Ectodermal cell (in vitro differentiated cells): ENCODE measurements around the gene ABO.

Source experiments
- H3K27ac ChIP-seq: 2 replicates; pipeline ENCODE4 v1.7.0; 2013; ENCODE audit warnings: mild to moderate bottlenecking, low read depth, low read length; ENCODE audit not compliant: insufficient read depth, poor library complexity, severe bottlenecking
- H3K27me3 ChIP-seq: 2 replicates; pipeline ENCODE4 v1.7.0; 2013; ENCODE audit warnings: mild to moderate bottlenecking, low read length; ENCODE audit not compliant: insufficient read depth, control insufficient read depth, poor library complexity, severe bottlenecking
- H3K36me3 ChIP-seq: one replicate; pipeline ENCODE4 v1.7.0; 2013; ENCODE audit warnings: low read length; ENCODE audit not compliant: control insufficient read depth, insufficient read depth
- H3K4me1 ChIP-seq: one replicate; pipeline ENCODE4 v1.7.0; 2013; ENCODE audit warnings: low read length; ENCODE audit not compliant: control insufficient read depth, insufficient read depth
- H3K4me3 ChIP-seq: 2 replicates; pipeline ENCODE4 v1.7.0; 2013; ENCODE audit warnings: low read depth, low read length, control low read depth; ENCODE audit not compliant: insufficient read depth
- H3K9me3 ChIP-seq: 2 replicates; pipeline ENCODE4 v1.7.0; 2013; ENCODE audit warnings: mild to moderate bottlenecking, low read length, moderate library complexity; ENCODE audit not compliant: control insufficient read depth
- WGBS, 2 experiments: methylation state at CpG; one replicate each; pipeline ENCODE4 v1.1.7; 2013; ENCODE audit warnings: missing lambda C conversion rate in 2 of 2; 5-methylcytosine and 5-hydroxymethylcytosine counted together

ABO gene

GRCh38 chr9:133262226-133262625 lies 12.8 kb downstream of the ABO start:
- no peak overlapping the region for H3K4me3 ChIP-seq

GRCh38 chr9:133261753-133262120 lies 13.3 kb downstream of the ABO start:
- Histone ChIP-seq H3K9me3 (no peaks in the 10 kb centered on the region), H3K4me1 (no peaks in the 10 kb centered on the region), H3K27ac (no peak overlapping the region), H3K27me3 (no peaks in the 10 kb centered on the region), H3K4me3 (no peak overlapping the region), H3K36me3 (no peaks in the 10 kb centered on the region)
- 90 to 93% methylated on average over 5 of the region's 5 CpGs for WGBS, 2 experiments

More at GRCh38 chr9:133262226-133262625, 12.8 kb downstream of the ABO start:
- H3K9me3 ChIP-seq: no peaks in the 10 kb centered on the region
- H3K27me3 ChIP-seq: no peaks in the 10 kb centered on the region
- 83% methylated on average over 11 of the region's 11 CpGs for WGBS, 2 experiments
- no peaks in the 10 kb centered on the region for H3K36me3 ChIP-seq
- no peaks in the 10 kb centered on the region for H3K4me1 ChIP-seq
- H3K27ac ChIP-seq: no peak overlapping the region

- no peaks in the 10 kb centered on the region for H3K36me3 ChIP-seq
- no peaks in the 10 kb centered on the region for H3K27me3 ChIP-seq
- H3K4me3 ChIP-seq: no peak overlapping the region
- H3K9me3 ChIP-seq: no peaks in the 10 kb centered on the region
- WGBS, 2 experiments: 87% methylated on average over 18 of the region's 18 CpGs
- no peak overlapping the region for H3K27ac ChIP-seq
- H3K4me1 ChIP-seq: no peaks in the 10 kb centered on the region
Measured at GRCh38 chr9:133261103-133261752, 13.8 kb downstream of the ABO start.

GRCh38 chr9:133260334-133261102 lies 14.5 kb downstream of the ABO start:
- 87 to 90% methylated on average over 9 of the region's 9 CpGs for WGBS, 2 experiments

GRCh38 chr9:133258061-133259015 lies 16.7 kb downstream of the ABO start:
- H3K27me3 ChIP-seq: no peaks in the 10 kb centered on the region
- no peaks in the 10 kb centered on the region for H3K36me3 ChIP-seq
- H3K4me3 ChIP-seq: no peak overlapping the region
- H3K27ac ChIP-seq: no peak overlapping the region
- no peaks in the 10 kb centered on the region for H3K9me3 ChIP-seq
- WGBS, 2 experiments: 86 to 87% methylated on average over 21 of the region's 21 CpGs
- H3K4me1 ChIP-seq: no peaks in the 10 kb centered on the region

More at GRCh38 chr9:133260334-133261102, 14.5 kb downstream of the ABO start:
- Histone ChIP-seq H3K27ac (no peak overlapping the region), H3K27me3 (no peaks in the 10 kb centered on the region), H3K9me3 (no peaks in the 10 kb centered on the region), H3K4me3 (no peak overlapping the region), H3K36me3 (no peaks in the 10 kb centered on the region), H3K4me1 (no peaks in the 10 kb centered on the region)

GRCh38 chr9:133257465-133257956 lies 17.5 kb downstream of the ABO start:
- 80 to 82% methylated on average over 13 of the region's 13 CpGs for WGBS, 2 experiments

GRCh38 chr9:133256686-133257091 lies 18.3 kb downstream of the ABO start:
- WGBS, 2 experiments: 95 to 97% methylated on average over 10 of the region's 10 CpGs
- H3K27ac ChIP-seq: no peak overlapping the region
- no peaks in the 10 kb centered on the region for H3K36me3 ChIP-seq
- H3K9me3 ChIP-seq: no peaks in the 10 kb centered on the region
- H3K4me3 ChIP-seq: no peak overlapping the region
- no peaks in the 10 kb centered on the region for H3K27me3 ChIP-seq
- no peaks in the 10 kb centered on the region for H3K4me1 ChIP-seq

More at GRCh38 chr9:133257465-133257956, 17.5 kb downstream of the ABO start:
- Histone ChIP-seq H3K27me3 (no peaks in the 10 kb centered on the region), H3K27ac (no peak overlapping the region), H3K9me3 (no peaks in the 10 kb centered on the region), H3K4me1 (no peaks in the 10 kb centered on the region), H3K4me3 (no peak overlapping the region), H3K36me3 (no peaks in the 10 kb centered on the region)

GRCh38 chr9:133256136-133256461 lies 18.9 kb downstream of the ABO start:
- WGBS, 2 experiments: 95% methylated on average over 30 of the region's 30 CpGs
- Histone ChIP-seq H3K9me3 (no peaks in the 10 kb centered on the region), H3K36me3 (no peaks in the 10 kb centered on the region), H3K4me1 (no peaks in the 10 kb centered on the region), H3K27me3 (no peaks in the 10 kb centered on the region), H3K27ac (no peak overlapping the region), H3K4me3 (no peak overlapping the region)

GRCh38 chr9:133255371-133256135 lies 19.4 kb downstream of the ABO start:
- H3K9me3 ChIP-seq: no peaks in the 10 kb centered on the region
- no peak overlapping the region for H3K27ac ChIP-seq
- 92% methylated on average over 42 of the region's 42 CpGs for WGBS, 2 experiments
- no peak overlapping the region for H3K4me3 ChIP-seq
- no peaks in the 10 kb centered on the region for H3K36me3 ChIP-seq
- no peaks in the 10 kb centered on the region for H3K27me3 ChIP-seq
- H3K4me1 ChIP-seq: no peaks in the 10 kb centered on the region
